ENCODE results near the gene TM9SF4.
"Not testable (repeated sequence)": the region's sequence is repeated elsewhere in the genome, so short reads cannot be mapped to it uniquely, and the experiment has no call there.

The TM9SF4 gene

DNA sequence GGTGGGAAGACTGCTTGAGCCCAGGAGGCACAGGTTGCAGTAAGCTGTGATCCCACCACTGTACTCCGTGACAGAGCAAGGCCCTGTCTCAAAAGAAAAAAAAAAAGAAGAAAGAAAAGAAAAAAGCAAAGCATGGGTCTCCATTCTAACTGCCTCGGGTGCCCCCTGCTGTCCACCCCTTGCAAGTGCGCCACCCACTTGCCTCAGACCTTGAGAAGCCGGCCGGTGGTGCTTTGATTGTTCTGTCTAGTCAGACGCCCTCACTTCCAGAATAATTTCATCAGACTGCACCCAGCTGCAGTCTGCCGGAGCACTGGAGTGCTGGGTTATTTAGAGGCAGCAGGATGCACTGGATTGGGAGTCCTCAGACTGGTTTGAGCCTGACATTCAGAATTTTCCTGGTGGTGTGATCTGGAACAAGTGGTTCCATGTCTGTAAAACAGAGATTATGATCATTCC is 17.6 kb upstream of the TM9SF4 start:
- peak; percentile 73 for DNase-seq

GRCh38 chr20:32098786-32099185 is 10.7 kb upstream of the TM9SF4 start:
- DNase-seq = no peak

- DNase-seq = no peak
These were observed 611 bp upstream of the TM9SF4 start for GRCh38 chr20:32108814-32109391.

- DNase-seq = no peak
These were observed 725 bp downstream of the TM9SF4 start for GRCh38 chr20:32110173-32110704.

DNA sequence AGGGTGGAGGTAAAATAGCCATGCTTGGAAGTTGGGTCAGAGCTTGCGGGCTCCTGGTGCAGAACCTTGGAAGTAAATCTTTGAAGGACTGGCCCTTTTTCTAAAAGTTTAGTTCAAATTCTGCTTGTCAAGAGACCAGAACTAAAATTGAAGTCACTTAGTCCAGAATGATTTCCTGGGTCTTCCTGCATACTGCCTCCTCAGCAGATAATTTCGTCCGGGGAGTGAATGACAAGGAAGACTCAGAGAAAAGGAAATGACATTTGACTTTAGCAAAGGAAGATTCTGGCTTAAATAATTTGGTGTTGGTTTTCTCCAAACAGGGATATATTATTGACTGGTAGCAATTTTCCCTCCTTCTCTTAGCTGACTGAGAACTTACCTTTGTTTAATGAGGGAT is 1.2 kb downstream of the TM9SF4 start:
- no peak for DNase-seq

DNA sequence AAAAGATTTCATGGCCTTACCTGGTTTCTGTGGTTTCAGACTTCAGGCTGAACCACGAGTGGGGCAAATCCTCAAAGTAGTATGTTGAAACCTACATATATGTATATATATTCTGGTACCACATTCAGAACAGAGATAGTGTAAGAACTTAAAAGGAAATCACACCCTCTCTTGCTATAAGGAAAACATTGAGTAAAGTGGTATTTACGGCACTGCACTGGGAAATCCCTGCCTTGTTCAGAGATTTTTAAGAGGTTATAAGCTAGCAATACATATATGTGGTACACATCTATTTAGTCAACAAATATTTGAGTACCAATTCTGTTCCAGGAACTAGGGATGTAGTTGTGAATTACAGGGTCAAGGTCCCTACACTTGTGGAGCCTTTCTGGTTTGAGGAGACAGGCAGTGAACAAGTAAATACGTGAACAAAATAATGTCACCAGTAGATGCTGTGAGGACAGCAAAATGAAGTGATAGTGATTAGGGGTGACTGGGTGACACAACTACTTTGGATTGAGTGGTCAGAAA is 1.7 kb downstream of the TM9SF4 start:
- DNase-seq = no peak

DNA sequence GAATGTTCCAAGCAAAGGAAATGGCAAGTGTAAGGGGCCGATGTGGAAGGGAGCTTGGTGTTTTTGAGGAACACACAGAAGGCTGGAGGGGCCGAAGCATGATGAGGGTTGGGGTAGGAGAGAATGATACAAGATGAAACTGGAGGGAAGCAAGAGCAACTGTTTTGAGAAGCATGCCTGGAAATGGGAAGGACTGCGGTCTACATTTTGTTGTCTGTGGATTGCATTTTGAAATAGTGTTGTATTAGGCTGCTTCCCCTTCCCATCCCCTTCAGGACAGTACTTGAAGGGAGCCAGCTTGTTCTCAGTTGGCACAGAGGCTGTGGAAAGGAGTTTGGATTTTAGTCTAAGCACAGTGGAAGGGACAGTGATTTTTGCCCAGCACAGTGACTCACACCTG is 2.2 kb downstream of the TM9SF4 start:
- DNase-seq = no peak

GRCh38 chr20:32112841-32113240 is 3.3 kb downstream of the TM9SF4 start:
- peak; percentile 25 for DNase-seq

DNA sequence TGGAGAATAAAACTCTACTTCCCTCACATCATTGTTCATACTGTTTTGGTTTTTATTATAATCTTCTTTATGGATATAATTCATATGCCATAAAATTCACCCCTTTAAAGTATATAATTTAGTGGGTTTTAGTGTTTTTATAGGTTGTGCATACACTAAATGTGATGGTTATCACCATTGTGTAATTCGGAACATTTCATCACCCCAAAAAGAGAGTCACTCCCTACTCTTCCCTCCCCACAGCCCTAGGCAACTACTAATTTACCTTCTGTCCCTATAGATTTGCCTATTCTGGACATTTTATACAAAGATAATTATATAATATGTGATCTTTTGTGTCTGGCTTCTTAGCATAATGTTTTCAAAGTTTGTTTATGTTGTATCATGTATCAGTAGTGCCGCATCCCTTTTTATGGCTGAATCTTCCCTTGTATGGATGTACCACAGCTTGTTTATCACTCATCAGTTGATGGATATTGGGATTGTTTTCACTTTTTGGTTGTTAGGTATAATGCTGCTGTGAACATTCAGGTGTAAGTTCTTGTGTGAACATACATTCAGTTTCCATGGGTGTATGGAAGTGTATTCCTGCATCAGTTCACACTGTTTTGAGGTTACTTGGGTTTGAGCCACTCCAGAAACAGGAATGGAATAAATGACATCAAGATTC is 4.2 kb downstream of the TM9SF4 start:
- no peak for DNase-seq

DNA sequence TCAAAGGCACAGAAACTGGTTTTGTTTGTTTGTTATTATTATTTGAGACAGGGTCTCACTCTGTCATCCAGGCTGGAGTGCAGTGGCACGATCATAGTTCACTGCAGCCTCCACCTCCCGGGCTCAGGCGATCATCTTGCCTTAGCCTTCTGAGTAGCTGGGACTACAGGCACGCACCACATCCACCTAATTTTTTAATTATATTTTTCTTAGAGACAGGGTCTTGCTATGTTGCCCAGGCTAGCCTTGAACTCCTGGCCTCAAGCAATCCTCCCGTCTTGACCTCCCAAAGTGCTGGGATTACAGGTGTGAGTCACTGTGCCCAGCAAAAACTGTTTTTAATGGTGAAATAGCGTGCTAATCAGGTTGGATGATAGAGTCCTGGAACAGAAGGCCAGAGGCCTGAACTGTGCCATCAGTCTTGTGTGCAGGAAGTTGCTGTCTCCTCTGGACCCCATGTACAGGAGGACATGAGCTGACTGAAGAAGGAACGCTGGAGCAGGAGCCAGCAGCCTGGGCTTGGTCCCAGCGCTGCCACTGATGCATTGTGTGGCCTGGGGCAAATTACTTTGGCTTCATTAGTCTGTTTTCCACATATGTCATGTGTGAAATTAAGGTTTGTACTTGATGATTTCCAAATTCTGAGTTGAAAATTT is 4.9 kb downstream of the TM9SF4 start:
- no peak for DNase-seq

DNA sequence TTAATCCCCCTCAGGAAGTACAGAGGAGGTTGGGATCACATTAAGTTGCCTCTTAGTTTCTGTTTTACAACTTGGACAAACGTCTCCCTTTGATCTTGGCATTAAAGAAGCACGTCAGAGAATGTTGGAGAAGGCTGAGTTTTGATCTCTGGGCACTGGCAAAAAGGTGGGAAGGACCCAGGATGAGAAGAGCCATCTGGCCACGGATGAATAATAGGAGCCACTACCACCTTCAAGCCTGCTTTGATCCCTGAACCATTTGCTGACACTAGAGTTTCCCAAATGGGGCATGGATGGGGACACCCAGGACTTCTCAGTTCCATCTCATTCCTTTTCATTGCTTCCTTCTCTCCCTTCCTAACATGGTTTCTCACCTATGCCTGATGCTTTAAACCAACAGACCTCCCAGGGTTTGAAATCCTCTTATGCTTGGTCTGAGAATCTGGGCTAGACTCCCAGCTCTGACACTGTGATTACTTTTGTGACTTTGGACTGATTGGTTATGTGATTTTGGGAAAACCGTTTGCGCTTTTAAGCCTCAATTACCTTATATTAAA is 5.8 kb downstream of the TM9SF4 start:
- DNase-seq = no peak

GRCh38 chr20:32116079-32116521 is 6.6 kb downstream of the TM9SF4 start:
- no peak for DNase-seq

DNA sequence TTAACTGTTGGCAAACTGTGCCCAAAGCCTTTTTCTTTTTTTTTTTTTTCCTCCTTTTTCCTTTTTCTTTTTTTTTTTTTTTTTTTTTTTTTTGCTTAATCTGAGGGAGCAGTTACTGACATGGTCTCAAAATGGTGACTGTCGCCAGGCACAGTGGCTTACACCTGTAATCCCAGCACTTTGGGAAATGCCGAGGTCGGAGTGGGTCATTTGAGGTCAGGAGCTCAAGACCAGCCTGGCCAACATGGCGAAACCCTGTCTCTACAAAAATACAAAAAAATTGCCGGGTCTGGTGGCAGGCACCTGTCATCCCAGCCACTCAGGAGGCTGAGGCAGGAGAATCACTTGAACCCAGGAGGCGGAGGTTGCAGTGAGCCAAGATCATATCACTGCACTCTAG is 7.3 kb downstream of the TM9SF4 start:
- DNase-seq = not testable (repeated sequence)

GRCh38 chr20:32118427-32118826 is 8.9 kb downstream of the TM9SF4 start:
- DNase-seq = not testable (repeated sequence)

DNA sequence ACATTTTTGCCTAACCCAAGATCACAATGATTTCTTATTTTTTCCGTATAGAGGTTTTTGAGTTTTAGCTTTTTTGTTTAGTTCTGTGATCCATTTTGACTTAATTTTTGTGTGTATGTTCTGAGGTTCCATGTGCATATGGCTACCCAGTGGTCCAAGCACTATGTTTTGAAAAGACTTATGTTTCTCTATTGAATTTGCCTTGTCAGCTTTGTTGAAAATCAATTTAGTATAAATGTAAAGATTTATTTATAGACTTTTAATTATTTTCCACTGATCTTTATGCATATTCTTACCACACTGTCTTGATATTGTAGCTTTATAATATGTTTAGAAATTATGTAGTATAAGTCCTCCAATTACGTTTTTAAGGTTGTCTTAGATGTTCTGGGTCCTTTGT is 10.2 kb downstream of the TM9SF4 start:
- no peak for DNase-seq

GRCh38 chr20:32121908-32122307 is 12.4 kb downstream of the TM9SF4 start:
- DNase-seq = not testable (repeated sequence)

DNA sequence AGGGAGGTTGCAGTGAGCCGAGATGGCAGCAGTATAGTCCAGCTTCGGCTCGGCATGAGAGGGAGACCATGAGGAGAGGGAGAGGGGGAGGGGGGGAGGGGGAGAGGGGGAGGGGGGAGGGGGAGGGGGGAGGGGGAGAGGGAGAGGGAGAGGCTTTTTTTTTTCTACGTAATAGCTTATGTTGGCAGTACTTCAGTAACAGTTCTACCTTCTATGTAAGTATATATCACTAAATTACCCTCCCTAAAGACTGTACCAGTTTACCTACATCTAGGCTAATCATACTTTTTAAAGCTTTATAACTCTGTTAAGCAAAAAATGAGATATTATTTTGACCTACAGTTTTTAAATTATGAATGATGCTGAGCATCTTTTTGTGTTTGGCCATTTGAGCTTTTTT is 13.6 kb downstream of the TM9SF4 start:
- no peak for DNase-seq

DNA sequence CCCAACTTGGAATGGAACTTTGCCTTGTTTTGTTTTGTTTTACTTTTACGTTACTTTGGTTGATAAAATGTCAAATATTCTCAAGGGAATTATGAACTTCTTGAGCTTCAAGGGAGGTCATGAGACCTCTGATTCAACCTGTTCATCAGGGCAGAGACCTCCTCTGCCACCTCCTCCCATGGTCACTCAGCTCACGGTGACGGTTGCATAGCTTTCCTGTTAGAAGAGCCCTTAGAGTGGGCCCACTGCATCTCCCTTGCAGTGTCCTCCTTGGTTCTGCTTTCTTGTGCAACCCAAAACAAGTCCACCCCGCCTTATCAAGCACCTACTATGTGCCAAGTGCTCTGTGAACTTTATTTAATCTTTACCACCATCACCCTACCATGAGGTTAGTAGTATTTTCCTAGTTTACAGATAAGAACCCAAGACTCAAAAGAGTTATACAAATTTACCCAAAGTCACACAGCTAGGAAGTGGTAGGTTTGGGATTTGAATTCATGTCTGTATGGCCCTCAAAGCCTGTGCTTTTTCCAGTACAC is 15.5 kb downstream of the TM9SF4 start:
- DNase-seq = no peak

GRCh38 chr20:32125506-32125905 is 16.0 kb downstream of the TM9SF4 start:
- DNase-seq = no peak

DNA sequence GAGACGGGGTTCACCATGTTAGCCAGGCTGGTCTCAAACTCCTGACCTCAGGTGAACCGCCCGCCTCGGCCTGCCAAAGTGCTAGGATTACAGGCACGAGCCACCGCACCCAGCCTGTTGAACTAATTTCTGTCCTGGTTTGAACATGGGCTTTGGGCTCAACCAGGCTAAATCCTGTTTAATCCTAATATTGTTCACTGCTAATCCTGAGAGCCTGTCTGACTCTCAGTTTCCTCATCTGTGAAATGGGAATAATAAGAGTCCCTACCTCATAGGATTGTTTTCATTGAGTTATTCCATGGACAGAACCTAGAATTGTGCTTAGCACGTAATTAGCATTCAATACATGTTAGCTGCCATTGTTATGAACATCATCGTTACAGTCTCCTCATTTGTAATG is 17.4 kb downstream of the TM9SF4 start:
- DNase-seq = no peak

DNA sequence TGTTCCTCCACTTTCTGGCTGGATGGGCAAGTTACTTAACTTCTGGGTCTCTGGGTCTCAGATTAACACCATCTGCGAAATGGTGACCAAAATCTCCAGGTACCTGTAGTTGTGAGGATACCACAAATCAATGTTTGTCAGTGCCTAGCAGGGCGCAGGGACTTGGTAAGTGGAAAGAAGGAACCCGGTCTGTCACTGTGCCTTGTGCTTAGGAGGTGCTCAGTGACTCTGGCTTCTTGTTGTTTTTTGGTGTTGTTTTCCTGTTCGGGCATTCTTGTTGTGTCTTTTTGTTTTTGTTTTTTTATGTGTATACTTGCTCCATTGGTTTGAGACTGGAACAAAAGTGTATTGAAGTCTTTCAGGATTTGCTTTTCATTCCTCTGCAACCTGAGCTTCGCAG is 17.8 kb downstream of the TM9SF4 start:
- no peak for DNase-seq

DNA sequence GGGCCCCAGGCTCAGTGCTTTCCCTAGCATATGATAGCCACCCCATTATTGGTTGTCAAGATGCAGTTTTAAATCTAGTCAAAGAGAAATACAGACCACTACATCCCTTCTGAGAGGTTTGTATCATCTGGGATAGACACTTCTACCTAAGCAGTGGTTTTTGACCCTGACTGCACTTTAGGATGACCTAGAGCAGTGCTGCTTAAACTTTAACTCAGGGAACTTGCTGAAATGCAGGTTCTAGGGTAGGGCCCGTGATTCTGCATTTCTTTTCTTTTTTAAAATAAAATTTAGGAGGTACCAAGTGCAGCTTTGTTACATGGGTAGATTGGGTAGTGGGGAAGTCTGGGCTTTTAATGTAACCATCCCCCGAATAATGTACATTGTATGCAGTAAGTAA is 18.7 kb downstream of the TM9SF4 start:
- no peak for DNase-seq

DNA sequence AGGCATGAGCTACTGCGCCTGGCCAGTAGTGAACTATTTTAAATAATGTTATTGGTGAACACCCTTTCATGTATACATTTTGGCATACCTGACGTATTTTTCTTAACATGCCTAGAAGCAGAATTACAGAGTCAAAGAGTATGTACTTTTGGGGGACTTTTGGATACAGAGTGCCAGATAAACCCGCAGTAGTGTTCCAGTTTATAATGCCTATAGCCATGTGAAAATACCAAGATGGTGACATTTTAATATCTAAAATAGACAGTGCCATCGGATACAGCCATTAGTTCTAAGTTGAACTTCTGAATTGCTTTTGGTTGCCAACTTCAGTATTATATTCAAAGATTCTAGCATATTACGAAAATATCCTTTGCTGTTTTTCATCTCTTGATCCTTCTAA is 20.3 kb downstream of the TM9SF4 start:
- DNase-seq = no peak

All from CD4-positive, alpha-beta T cell treated with Interleukin-10 for 1 hour (primary cell).